ENCODE data around the gene USP35. TPM values are rescaled to one million over a fixed set of nuclear protein-coding genes. Genes with fewer than 3 reads are reported as not detected.

Gene USP35
- total RNA-seq, 1 donor from 2014 or later, result 33.2 TPM

DNA sequence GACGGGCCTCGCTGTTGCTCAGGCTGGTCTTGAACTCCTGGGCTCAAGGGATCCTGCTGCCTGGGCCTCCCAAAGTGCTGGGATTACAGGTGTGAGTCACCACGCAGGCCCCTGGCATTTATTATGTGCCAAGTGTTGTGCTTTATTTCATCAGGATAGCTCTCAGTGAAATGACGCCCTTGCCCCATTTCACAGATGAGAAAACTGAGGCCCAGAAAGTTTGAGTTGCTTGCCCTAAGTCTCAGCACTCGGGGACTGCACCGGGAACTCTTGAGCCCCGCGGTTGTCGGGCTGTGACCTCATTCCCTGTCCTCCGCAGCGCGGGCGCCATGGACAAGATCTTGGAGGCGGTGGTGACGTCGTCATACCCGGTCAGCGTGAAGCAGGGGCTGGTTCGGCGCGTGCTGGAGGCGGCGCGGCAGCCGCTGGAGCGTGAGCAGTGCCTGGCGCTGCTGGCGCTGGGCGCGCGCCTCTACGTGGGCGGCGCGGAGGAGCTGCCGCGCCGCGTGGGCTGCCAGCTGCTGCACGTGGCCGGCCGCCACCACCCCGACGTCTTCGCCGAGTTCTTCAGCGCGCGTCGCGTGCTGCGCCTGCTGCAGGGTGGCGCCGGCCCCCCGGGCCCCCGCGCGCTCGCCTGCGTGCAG is 7.3 kb downstream of the USP35 start:
- DNase-seq (ENCODE audit: low spot score), result no peak

DNA sequence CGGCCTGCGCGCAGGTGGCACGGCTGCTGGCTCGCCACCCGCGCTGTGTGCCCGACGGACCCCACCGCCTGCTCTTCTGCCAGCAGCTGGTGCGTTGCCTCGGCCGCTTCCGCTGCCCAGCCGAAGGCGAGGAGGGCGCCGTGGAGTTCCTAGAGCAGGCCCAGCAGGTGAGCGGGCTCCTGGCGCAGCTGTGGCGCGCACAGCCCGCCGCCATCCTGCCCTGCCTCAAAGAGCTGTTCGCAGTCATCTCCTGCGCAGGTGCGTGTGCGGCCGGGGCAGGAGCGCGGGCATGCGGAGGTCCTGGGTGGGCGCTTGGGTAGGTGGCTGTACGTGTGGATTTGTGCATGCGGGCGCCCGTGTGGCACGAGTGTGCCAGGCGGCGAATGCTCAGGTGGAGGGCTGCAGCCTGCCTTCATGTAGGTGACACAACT is 8.0 kb downstream of the USP35 start:
- no peak for DNase-seq (ENCODE audit: low spot score)

DNA sequence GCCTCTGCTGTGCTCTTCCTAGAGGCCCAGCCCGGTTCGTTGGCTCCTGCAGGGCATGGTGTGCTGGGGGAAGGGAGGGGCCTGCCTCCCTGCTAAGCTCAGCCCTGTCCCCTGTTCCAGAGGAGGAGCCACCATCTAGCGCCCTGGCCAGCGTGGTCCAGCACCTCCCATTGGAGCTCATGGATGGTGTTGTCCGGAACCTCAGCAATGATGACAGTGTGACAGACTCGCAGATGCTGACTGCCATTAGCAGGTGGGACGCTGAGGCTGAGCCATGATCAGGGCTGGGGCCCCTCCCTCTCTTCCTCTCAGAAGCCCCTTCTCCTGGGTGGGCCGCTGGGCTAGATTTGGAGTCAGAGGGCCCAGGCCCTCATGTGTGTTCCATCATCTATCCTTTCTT is 9.1 kb downstream of the USP35 start:
- no peak for DNase-seq (ENCODE audit: low spot score)

DNA sequence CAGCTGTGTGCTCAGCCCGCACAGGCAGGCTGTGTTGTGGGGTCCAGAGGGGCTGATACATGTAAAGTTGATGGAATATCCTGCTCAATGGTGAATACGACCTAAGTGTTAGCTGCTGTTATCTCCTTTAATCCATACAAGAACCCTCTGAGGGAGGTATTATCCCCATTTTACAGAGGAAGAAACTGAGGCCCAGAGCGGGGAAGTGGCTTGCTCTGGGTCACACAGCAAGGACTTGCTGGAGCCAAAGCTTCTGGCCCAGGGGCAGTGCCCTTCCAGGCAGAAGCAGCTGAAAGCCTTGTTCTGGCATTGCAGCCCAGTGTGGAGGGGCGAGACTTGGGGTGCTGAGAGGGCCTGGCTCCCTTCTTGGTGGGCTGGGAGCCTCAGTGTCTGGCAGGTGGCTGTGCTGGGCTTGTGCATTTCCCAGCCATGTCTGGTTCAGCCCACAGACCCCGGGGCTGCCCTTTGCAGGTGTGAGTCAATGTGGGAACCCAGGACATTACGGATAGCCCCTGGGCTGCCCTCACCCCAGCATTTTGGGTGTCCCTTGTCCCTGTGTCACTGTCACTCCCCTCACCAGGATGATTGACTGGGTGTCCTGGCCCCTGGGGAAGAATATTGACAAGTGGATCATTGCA is 10.4 kb downstream of the USP35 start:
- DNase-seq (ENCODE audit: low spot score), result no peak

DNA sequence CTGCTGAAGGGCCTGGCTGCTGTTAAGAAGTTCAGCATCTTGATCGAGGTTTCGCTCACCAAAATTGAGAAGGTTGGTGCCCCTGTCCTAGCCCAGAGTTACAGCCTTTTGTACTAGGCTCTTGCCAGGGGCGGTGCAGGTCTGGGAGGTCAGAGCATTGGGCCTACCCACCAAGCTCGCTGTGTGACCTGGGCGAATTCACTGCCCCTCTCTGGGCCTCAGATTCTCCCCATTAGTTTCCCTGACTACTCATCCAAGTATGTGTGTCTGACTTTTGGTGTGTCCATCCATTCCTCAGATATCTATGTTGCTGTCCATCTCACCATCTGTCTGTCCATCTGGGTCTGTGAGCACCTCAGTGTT is 10.9 kb downstream of the USP35 start:
- no peak for DNase-seq (ENCODE audit: low spot score)

DNA sequence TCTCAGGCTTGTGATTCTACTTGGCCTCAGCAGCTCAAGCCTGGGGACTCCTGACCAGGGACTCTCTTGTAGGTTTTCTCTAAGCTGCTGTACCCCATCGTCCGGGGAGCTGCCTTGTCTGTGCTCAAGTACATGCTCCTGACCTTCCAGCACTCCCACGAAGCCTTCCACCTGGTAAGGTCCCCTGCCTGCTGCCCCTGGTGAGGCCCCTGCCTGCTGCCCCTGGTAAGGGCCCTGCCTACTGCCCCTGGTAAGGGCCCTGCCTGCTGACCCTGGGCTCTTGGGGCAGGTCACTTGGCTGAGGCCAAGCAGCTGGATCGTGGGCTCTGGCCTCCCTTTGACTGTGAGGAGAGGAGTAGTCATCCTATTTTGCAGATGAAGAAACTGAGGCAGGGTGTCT is 11.3 kb downstream of the USP35 start:
- DNase-seq (ENCODE audit: low spot score), result no peak

DNA sequence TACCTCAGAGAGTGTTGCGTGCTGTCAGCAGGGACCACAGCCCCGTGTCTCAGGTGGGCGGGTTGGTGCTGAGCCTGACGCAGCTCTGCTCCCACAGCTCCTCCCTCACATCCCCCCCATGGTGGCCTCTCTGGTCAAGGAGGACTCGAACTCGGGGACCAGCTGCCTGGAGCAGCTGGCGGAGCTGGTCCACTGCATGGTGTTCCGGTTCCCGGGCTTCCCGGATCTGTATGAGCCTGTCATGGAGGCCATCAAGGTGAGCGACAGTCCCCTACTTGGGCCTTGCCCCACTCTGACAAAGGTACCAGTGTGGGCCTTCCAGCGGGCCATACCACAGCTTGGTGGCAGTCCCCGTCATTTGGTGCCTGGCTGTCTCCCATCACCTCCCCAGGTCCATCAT is 11.8 kb downstream of the USP35 start:
- DNase-seq (ENCODE audit: low spot score), result no peak

DNA sequence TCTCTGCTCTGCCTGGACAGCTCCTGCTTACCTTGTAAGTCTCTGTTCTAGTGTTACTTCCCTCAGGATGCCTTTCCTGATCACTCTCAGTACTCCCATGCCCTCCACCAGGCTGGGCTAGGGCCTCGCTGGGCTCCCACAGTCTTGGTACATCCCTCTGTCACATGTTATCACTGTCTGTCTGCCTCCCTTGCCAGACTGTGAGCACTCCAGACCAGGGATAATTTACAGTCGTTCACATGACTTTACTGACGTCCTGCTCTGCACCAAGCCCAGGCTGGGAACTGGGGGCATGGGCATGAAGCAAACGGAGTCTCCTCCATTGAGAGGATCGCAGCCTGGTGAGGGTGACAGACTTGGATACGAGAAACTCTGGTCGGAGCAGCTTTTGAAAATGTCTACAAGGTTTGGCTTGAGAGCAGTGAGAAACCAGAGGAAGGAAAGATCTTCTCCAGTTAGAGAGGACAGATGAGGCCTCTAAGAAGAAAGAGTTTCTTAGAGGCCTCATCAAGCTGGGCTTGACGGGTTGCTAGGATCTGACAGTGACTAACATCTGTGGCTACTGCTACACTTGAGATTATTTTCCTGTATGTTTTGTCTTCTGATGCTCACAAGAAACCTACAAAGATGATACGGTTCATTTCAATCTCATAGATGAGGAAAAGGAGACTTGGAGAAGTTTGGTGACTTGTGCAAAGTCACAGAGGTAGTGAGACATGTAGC is 12.5 kb downstream of the USP35 start:
- no peak for DNase-seq (ENCODE audit: low spot score)

DNA sequence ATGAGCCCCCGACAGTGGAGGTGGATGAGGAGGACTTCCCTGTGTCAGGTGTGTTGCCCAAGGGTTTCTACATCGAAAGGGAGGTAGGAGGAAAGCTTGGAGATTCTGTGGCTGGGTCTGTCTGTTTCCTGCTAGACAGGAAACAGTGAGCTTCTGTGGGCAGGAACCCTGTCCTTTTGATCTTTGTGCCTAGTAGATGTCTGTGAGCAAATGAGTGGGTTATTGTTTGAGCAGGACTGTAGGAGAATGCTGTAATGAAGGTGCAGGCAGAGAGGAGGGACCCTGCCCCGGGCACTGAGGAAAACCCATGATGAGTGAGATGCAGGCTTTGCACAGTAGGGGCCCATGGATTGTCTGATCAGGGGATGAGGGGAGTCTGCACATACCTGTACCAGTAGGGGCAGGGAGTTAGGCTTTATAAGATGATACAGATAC is 14.0 kb downstream of the USP35 start:
- DNase-seq (ENCODE audit: low spot score), result no peak

DNA sequence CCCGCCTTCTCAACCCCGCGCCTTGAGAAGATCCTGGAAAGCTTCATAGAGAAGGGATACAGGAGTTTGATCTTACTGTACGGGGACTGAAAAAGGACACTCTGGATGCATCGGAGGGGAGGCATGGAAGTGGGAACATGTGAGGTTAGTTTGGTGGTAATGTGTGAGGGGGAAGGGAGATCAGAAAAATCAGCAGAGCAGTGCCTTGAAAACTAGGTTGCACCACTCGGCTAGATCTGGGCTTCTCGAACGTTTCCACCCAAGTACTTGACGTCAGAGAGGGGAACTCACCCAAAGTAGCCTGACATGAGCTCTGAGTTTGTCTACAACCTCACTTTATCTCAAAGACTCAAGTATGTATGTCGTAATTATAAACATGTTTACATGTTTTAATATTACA is 14.5 kb downstream of the USP35 start:
- DNase-seq (ENCODE audit: low spot score), result no peak

DNA sequence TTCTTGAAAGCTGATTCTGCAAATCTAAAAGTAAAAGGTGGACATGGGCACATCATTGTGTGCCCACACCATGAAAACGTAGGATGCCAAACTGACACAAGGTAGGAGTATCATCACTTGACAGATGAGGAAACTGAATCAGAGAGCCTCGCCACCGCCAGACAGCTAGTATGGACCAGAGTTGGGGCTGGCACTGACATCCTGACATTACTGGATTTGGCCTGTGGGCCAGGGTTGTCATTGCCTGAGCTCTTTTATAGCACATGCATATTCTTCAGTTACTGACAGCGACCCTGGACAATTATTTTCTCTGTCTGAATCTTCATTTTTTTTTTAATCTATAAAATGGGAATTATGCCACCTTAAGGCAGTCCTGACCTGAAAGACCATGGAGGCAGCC is 16.5 kb downstream of the USP35 start:
- DNase-seq (ENCODE audit: low spot score), result no peak

DNA sequence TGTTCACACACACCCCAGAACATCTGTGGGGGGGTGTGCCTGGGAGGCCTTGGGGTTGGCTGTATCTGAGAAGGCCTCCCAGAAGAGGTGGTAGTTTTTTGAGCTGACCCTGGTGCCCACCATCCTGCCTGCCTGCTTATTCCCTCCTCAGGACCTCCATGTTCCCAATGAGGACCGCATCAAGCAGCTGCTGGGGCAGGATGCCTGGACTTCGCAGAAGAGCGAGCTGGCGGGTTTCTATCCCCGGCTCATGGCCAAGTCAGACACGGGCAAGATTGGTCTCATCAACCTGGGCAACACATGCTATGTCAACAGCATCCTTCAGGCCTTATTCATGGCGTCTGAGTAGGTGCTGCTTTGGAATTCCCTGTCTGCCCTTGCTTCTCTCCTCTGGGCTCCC is 17.0 kb downstream of the USP35 start:
- DNase-seq (ENCODE audit: low spot score), result no peak

DNA sequence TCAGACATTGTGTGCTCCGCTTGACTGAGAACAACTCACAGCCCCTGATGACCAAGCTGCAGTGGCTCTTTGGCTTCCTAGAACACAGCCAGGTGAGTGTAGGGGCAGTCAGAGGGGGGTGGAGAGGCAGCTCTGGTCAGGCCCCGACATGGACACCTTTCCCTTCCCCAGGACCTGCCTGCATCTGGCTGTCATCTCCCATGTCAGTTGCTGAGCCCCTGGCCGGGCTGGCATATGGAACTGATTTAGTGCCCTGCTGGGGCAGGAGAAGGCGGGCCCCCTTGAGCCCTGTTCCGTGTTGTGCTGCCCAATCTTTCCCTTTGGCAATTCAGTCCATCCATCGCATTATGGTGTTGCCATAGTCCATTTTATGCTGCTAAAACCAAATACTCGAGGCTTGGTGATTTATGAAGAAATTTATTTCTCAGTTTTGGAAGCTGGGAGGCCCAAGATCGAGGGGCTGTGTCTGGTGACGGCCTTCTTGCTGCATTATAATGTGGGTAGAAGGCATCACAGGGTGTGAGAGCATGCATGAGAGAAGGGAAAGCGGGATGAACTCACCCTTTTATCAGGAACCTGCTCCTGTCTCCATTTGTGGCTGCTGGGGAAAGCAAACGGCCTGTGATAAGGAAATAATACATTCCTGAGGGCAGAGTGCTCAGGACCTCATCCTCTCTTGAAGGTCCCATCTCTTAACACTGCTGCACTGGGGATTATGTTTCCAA is 19.0 kb downstream of the USP35 start:
- DNase-seq (ENCODE audit: low spot score), result no peak

DNA sequence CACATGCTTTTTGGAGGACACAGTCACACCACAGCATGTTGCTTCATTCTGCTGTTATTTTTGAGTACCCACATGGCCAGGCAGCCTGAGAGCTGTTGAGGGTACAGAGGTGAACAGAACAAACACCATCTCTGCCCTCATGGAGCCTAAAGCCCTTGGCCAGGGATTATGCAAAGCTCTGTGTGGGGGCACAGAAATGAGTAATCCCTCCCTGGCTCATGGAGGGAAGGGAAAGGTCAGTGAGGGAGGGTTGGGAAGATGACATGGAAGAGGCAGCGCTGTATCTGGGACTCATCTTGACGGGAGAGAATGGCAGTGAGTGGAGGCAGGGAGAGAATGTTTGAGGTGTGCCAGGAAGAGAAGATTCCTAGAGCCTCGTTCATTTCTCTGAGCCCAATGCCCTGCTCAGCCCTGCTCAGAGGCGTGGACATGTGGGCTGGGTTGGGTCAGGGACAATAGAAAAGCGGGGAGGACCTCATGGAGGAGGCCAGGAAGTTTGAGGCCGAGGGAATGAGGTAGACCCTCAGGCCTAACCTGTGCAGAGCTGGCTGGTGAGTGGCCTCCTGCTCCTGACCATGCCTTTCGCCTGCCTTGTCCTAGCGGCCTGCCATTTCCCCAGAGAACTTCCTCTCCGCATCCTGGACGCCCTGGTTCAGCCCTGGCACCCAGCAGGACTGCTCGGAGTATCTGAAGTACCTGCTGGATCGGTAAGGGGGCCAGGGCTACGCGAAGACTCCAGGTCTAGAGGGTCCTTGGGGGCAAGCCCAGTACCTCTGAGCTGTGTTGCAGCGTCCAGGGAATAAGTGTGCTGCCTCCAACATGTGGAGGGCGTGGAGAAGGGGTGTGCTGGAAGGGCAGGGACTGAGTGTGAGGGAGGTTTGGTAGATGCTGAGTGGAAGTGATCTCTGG is 19.8 kb downstream of the USP35 start:
- DNase-seq (ENCODE audit: low spot score), result no peak

DNA sequence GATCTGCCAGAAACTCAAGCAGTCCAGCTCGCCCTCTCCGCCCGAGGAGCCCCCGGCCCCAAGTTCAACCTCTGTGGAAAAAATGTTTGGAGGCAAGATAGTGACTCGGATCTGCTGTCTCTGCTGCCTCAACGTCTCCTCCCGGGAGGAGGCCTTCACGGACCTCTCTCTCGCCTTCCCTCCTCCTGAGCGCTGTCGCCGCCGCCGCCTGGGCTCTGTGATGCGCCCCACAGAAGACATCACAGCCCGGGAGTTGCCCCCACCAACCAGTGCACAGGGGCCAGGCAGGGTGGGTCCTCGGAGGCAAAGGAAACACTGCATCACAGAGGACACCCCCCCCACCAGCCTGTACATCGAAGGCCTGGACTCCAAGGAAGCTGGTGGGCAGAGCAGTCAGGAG is 20.8 kb downstream of the USP35 start:
- DNase-seq (ENCODE audit: low spot score), result no peak

DNA sequence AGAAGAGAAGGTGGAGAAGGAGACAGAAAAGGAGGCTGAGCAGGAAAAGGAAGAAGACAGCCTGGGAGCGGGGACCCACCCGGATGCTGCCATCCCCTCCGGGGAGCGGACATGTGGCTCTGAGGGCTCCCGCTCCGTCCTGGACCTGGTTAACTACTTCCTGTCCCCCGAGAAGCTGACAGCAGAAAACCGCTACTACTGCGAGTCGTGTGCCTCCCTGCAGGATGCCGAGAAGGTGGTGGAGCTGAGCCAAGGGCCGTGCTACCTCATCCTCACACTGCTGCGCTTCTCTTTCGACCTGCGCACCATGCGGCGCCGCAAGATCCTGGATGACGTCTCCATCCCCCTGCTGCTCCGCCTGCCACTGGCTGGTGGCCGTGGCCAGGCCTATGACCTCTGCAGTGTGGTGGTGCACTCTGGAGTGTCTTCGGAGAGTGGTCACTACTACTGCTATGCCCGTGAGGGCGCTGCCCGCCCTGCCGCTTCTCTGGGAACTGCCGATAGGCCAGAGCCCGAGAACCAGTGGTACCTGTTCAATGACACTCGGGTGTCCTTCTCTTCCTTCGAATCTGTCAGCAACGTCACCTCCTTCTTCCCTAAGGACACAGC is 21.4 kb downstream of the USP35 start:
- no peak for DNase-seq (ENCODE audit: low spot score)

DNA sequence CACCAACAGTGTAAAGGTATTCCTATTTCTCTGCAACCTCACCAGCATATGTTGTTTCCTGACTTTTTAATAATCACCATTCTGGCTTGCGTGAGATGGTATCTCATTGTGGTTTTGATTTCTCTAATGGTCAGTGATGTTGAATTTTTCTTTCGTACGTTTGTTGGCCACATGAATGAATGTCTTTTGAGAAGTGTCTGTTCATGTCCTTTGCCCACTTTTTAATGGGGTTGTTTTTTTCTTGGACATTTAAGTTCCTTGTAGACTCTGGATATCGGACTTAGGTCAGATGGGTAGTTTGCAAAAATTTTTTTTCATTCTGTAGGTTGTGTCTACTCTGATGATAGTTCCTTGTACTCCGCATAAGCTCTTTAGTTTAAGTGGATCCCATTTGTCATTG is 22.8 kb downstream of the USP35 start:
- no peak for DNase-seq (ENCODE audit: low spot score)

DNA sequence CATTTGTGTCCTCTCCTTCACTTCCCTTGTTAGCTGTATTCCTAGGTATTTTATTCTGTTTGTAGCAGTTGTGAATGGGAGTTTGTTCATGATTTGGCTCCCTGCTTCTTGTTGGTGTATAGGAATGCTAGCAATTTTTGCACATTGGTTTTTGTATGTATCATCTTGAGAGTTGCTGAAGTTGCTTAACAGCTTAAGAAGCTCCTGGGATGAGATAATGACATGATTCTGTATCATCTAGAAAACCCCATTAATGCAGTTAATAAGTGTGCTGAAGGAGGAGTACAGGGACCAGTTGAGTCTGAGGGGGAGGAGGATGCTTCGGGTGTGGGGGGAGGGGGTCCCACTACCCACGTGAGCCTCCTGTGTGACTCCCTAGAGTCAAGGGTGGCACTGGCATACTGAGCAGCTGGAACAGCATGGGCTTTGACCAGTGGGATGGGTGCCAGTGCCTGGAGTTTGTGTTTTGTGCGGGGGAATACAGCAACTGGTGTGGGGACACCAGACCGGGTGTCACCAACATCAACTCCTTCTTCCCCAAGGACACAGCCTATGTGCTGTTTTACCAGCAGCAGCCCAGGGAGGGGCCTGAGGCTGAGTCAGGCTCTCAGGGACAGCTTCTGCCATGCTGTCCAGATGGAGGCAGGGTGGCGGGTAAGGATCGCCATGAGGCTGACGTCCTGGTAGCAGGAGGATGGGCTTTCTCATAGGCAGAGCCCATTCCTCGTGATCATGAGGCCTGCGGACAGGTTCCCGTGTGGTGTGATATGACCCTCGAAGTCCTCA is 24.1 kb downstream of the USP35 start:
- DNase-seq (ENCODE audit: low spot score), result no peak

DNA sequence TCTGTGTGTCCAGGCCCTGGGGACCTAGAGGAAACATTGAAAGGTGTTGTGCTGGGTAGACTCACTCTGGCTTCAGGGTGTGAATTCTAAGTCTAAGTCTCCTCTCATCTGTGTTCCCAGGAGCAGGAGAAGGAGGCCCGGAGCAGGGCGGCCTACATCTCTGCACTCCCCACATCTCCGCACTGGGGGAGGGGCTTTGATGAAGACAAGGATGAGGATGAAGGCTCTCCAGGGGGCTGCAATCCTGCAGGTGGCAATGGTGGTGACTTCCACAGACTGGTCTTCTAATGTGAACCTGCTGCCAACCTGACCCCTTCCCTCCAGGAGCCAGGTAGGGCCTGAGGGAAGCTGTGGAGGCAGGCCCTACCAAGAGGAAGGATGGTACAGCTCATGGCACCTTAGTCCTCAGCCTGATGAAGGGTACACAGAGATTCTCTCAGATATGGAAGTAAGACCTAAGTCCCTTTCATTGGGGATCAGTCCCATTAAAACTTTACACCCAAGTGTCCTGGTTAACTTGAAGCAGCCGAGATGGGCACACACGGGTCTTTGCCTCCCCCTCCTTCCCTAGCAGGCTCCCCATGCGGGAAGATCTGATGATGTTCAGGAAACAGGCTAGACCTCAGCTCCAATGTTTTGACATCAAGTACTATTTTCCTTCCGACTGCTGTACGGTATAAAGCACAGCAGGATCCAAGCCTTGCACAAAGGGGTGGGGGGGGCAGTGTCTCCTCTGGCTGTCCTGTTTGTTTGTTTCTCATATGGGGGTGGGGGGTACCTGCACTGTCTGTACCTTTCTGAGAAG is 25.0 kb downstream of the USP35 start:
- no peak for DNase-seq (ENCODE audit: low spot score)
